SKM-1 (cell line): ENCODE measurements around the gene ZNF442.
"Not testable (repeated sequence)": the region's sequence is repeated elsewhere in the genome, so short reads cannot be mapped to it uniquely, and the experiment has no call there.

Experiments
- DNase-seq: peaks from one replicate; lab custom pipeline; 2025; ENCODE audit not compliant: unreplicated experiment; lab: John Stamatoyannopoulos, UW

The ZNF442 gene

GRCh38 chr19:12331211-12331941, 34.1 kb downstream of the ZNF442 start:
- no peak for DNase-seq

- DNase-seq, result no peak
Observed at GRCh38 chr19:12330340-12330739, 35.1 kb downstream of the ZNF442 start.

GRCh38 chr19:12325690-12326089, 39.8 kb downstream of the ZNF442 start:
- no peak for DNase-seq

- DNase-seq, result no peak
Observed at GRCh38 chr19:12318782-12319413, 46.6 kb downstream of the ZNF442 start.

GRCh38 chr19:12314553-12314952, 50.9 kb downstream of the ZNF442 start:
- no peak for DNase-seq

- not testable (repeated sequence) for DNase-seq
Observed at GRCh38 chr19:12308891-12309290, 56.6 kb downstream of the ZNF442 start.
